HG03432 (cell line): ENCODE results near the gene ZNF83.
A peak's percentile ranks its signal among the peaks of the same experiment; 100 is the strongest.
"Not testable (repeated sequence)": the region's sequence is repeated elsewhere in the genome, so short reads cannot be mapped to it uniquely, and the experiment has no call there.

Experiments used
- ATAC-seq: cut with Tn5 transposase; IDR thresholded peaks from one replicate; pipeline ENCODE4 v1.9.1; 2021; ENCODE audit warnings: mild to moderate bottlenecking, moderate library complexity; ENCODE audit not compliant: unreplicated experiment

Gene ZNF83

GRCh38 chr19:52570000-52570861 lies 67.9 kb downstream of the ZNF83 start, which contains the start of gene ZNF701:
ZNF701 (plus strand) TSS chr19:52570287; CDS start chr19:52574148, 3,861 bp downstream.
- ATAC-seq = peak; percentile 91

GRCh38 chr19:52569638-52569999 lies 68.5 kb downstream of the ZNF83 start:
- ATAC-seq = not testable (repeated sequence)

GRCh38 chr19:52567921-52568320 lies 70.2 kb downstream of the ZNF83 start:
- ATAC-seq = no peak

- no peak for ATAC-seq
These were observed 71.6 kb downstream of the ZNF83 start for GRCh38 chr19:52566588-52566987.

- no peak for ATAC-seq
These were observed 72.0 kb downstream of the ZNF83 start for GRCh38 chr19:52566121-52566520.
